GM12873 (cell line): ENCODE measurements around the gene CELA3A.

ENCODE experiments used
- CTCF ChIP-seq: IDR thresholded peaks from 2 replicates; pipeline ENCODE4 v1.5.1; 2012; ENCODE audit warnings: low read depth, mild to moderate bottlenecking, moderate library complexity, low read length, control low read depth; ENCODE audit not compliant: insufficient read depth; ENCODE audit errors: missing control alignments

The CELA3A gene

GRCh38 chr1:22001409-22001808, at the start of gene CELA3A:
Gene CELA3A (plus strand): TSS chr1:22001657. CDS start chr1:22001675, 18 bp downstream.
- TF ChIP-seq CTCF, result no peak

GRCh38 chr1:21952786-21953520, 48.5 kb upstream of the CELA3A start:
- peak; percentile 20 for TF ChIP-seq CTCF

GRCh38 chr1:21955058-21955457, 46.4 kb upstream of the CELA3A start:
- TF ChIP-seq CTCF, result no peak

GRCh38 chr1:21955501-21956281, 45.8 kb upstream of the CELA3A start:
- TF ChIP-seq CTCF, result no peak

- no peak for TF ChIP-seq CTCF
Observed at GRCh38 chr1:21956720-21957552, 44.5 kb upstream of the CELA3A start.

GRCh38 chr1:21961337-21961736, 40.1 kb upstream of the CELA3A start:
- no peak for TF ChIP-seq CTCF

GRCh38 chr1:21961799-21962198, 39.7 kb upstream of the CELA3A start:
- no peak for TF ChIP-seq CTCF
